Measurements from ENCODE around the gene BPIFB6. TPM values are rescaled to one million over a fixed set of nuclear protein-coding genes. Genes with fewer than 3 reads are reported as not detected.

BPIFB6 gene
- total and polyA plus RNA-seq, 2 donors (not counting 1 experiment from before 2014, with no cell fraction given), result not detected

GRCh38 chr20:33015114-33015484 is 16.3 kb upstream of the BPIFB6 start:
- no peak overlapping the region for H2AFZ ChIP-seq (ENCODE audit: low read length)
- no peak overlapping the region for H3K4me2 ChIP-seq (ENCODE audit: extremely low read depth, insufficient read depth, low read length)
- H3K4me1 ChIP-seq (ENCODE audit: control insufficient read depth, extremely low read depth, insufficient read depth, low read length), result no peaks in the 10 kb centered on the region
- H3K4me3 ChIP-seq (replicated peaks in 1 of 4; ENCODE audit: control extremely low read depth in 1 of 4, insufficient read depth in 1 of 4, low read depth in 3 of 4, low read length in 4 of 4), result no peak overlapping the region
- peaks cover 3% of the 10 kb centered on the region for H3K27me3 ChIP-seq (ENCODE audit: control insufficient read depth, insufficient read depth, low read length)
- no peaks in the 10 kb centered on the region for H3K36me3 ChIP-seq (ENCODE audit: control insufficient read depth, insufficient read depth, low read length)
- no peaks in the 10 kb centered on the region for H4K20me1 ChIP-seq (ENCODE audit: control insufficient read depth, extremely low read depth, insufficient read depth, low read length)
- H3K9me3 ChIP-seq (ENCODE audit: control insufficient read depth, insufficient read depth, low read depth, low read length), result no peaks in the 10 kb centered on the region
- no peak overlapping the region for H3K27ac ChIP-seq (ENCODE audit: insufficient read depth, low read length)
- H3K9ac ChIP-seq (ENCODE audit: insufficient read depth, low read length), result no peak overlapping the region
- no peak for DNase-seq (ENCODE audit: low read depth in 2 of 2)
- TF ChIP-seq EZH2 (IDR thresholded peaks at IDR 0.05; ENCODE audit: low read length, missing control alignments) (no peak), CTCF (conservative IDR thresholded peaks at IDR 0.05 in 1 of 2, IDR thresholded peaks at IDR 0.05 in 1 of 2; ENCODE audit: low read depth in 1 of 2, low read length in 2 of 2) (no peak)
- H3K79me2 ChIP-seq (ENCODE audit: control insufficient read depth, insufficient read depth, low read length), result no peaks in the 10 kb centered on the region

- no peak overlapping the region for H3K9ac ChIP-seq (ENCODE audit: insufficient read depth, low read length)
- no peak overlapping the region for H3K4me2 ChIP-seq (ENCODE audit: extremely low read depth, insufficient read depth, low read length)
- H3K4me3 ChIP-seq (replicated peaks in 1 of 4; ENCODE audit: control extremely low read depth in 1 of 4, insufficient read depth in 1 of 4, low read depth in 3 of 4, low read length in 4 of 4), result no peak overlapping the region
- TF ChIP-seq CTCF (conservative IDR thresholded peaks at IDR 0.05 in 1 of 2, IDR thresholded peaks at IDR 0.05 in 1 of 2; ENCODE audit: low read depth in 1 of 2, low read length in 2 of 2) (no peak), EZH2 (IDR thresholded peaks at IDR 0.05; ENCODE audit: low read length, missing control alignments) (no peak)
- no peaks in the 10 kb centered on the region for H3K79me2 ChIP-seq (ENCODE audit: control insufficient read depth, insufficient read depth, low read length)
- no peaks in the 10 kb centered on the region for H4K20me1 ChIP-seq (ENCODE audit: control insufficient read depth, extremely low read depth, insufficient read depth, low read length)
- H3K27me3 ChIP-seq (ENCODE audit: control insufficient read depth, insufficient read depth, low read length), result peaks cover 3% of the 10 kb centered on the region
- no peaks in the 10 kb centered on the region for H3K36me3 ChIP-seq (ENCODE audit: control insufficient read depth, insufficient read depth, low read length)
- DNase-seq (ENCODE audit: low read depth in 2 of 2), result no peak
- no peak overlapping the region for H3K27ac ChIP-seq (ENCODE audit: insufficient read depth, low read length)
- H3K4me1 ChIP-seq (ENCODE audit: control insufficient read depth, extremely low read depth, insufficient read depth, low read length), result no peaks in the 10 kb centered on the region
- H3K9me3 ChIP-seq (ENCODE audit: control insufficient read depth, insufficient read depth, low read depth, low read length), result no peaks in the 10 kb centered on the region
- no peak overlapping the region for H2AFZ ChIP-seq (ENCODE audit: low read length)
Measured at GRCh38 chr20:33015700-33016580, 15.5 kb upstream of the BPIFB6 start.

- Histone ChIP-seq H2AFZ (ENCODE audit: low read length) (no peak overlapping the region), H3K4me2 (ENCODE audit: extremely low read depth, insufficient read depth, low read length) (no peak overlapping the region), H3K36me3 (ENCODE audit: control insufficient read depth, insufficient read depth, low read length) (no peaks in the 10 kb centered on the region), H4K20me1 (ENCODE audit: control insufficient read depth, extremely low read depth, insufficient read depth, low read length) (no peaks in the 10 kb centered on the region), H3K4me1 (ENCODE audit: control insufficient read depth, extremely low read depth, insufficient read depth, low read length) (no peaks in the 10 kb centered on the region), H3K27me3 (ENCODE audit: control insufficient read depth, insufficient read depth, low read length) (peaks cover 3% of the 10 kb centered on the region), H3K9me3 (ENCODE audit: control insufficient read depth, insufficient read depth, low read depth, low read length) (no peaks in the 10 kb centered on the region), H3K27ac (ENCODE audit: insufficient read depth, low read length) (no peak overlapping the region), H3K4me3 (replicated peaks in 1 of 4; ENCODE audit: control extremely low read depth in 1 of 4, insufficient read depth in 1 of 4, low read depth in 3 of 4, low read length in 4 of 4) (no peak overlapping the region), H3K9ac (ENCODE audit: insufficient read depth, low read length) (no peak overlapping the region), H3K79me2 (ENCODE audit: control insufficient read depth, insufficient read depth, low read length) (no peaks in the 10 kb centered on the region)
- no peak for DNase-seq (ENCODE audit: low read depth in 2 of 2)
- TF ChIP-seq EZH2 (IDR thresholded peaks at IDR 0.05; ENCODE audit: low read length, missing control alignments) (no peak), CTCF (conservative IDR thresholded peaks at IDR 0.05 in 1 of 2, IDR thresholded peaks at IDR 0.05 in 1 of 2; ENCODE audit: low read depth in 1 of 2, low read length in 2 of 2) (no peak)
Measured at GRCh38 chr20:33016581-33017109, 14.8 kb upstream of the BPIFB6 start.

All from fibroblast of lung (primary cell).